BJ (cell line): ENCODE data around the gene TNK1. TPM values are rescaled to one million over a fixed set of nuclear protein-coding genes. Genes with fewer than 3 reads are reported as not detected.
A peak's percentile ranks its signal among the peaks of the same experiment; 100 is the strongest.
"Not testable (repeated sequence)": the region's sequence is repeated elsewhere in the genome, so short reads cannot be mapped to it uniquely, and the experiment has no call there.

Source experiments
- CTCF ChIA-PET: fragments of 350-600 bp; formaldehyde crosslinking; extraction: SDS; loops from one replicate; lab custom pipeline; 2021; ENCODE audit warnings: antibody characterized with exemption, inconsistent platforms; lab: Yijun Ruan, JAX
- POLR2A ChIA-PET: fragments of 300-600 bp; sonication (Branson Sonifier 250); formaldehyde crosslinking; extraction: SDS; loops from one replicate; lab custom pipeline; 2021; ENCODE audit warnings: antibody characterized with exemption; lab: Charles Lee
- DNase-seq: peaks from one replicate; pipeline ENCODE4 v3.0.0-alpha.2; 2011; ENCODE audit warnings: low read depth
- H3K27me3 ChIP-seq: 2 replicates; pipeline ENCODE4 v1.6.0; 2011; ENCODE audit warnings: low read length; ENCODE audit not compliant: control insufficient read depth, insufficient read depth
- H3K36me3 ChIP-seq: 2 replicates; pipeline ENCODE4 v1.5.1; 2011; ENCODE audit warnings: low read length; ENCODE audit not compliant: control insufficient read depth, insufficient read depth
- H3K4me3 ChIP-seq: 2 replicates; pipeline ENCODE4 v1.5.1; 2011; ENCODE audit warnings: low read depth, mild to moderate bottlenecking, control low read depth, low read length
- CTCF ChIP-seq: IDR thresholded peaks from 2 replicates; pipeline ENCODE4 v1.5.1; 2011; ENCODE audit warnings: low read depth, mild to moderate bottlenecking, control low read depth, inconsistent platforms, low read length, moderate library complexity; ENCODE audit not compliant: insufficient read depth
- polyA plus RNA-seq: library from polyadenylated mRNA; depleted of rRNA; stranded (reverse); fragments of >200 nt; gene quantifications from 2 replicates; pipeline ENCODE4 v1.2.3, GENCODE V29; 2011

The TNK1 gene
- polyA plus RNA-seq, 1 experiment: 2.2 TPM

GRCh38 chr17:7356072-7356549 lies 24.8 kb upstream of the TNK1 start:
- ChIA-PET POLR2A (interaction anchor here (0.6 kb wide), 2 partner anchors 122 to 205 kb away, joined by 4 to 20 read pairs; no protein-coding TSS in a partner anchor), CTCF (interaction anchor here (0.8 to 4.8 kb wide), 21 partner anchors 9 to 331 kb away, joined by 3 to 45 read pairs (median 7); partner anchors contain the start of genes PLSCR3, SENP3, SOX15 and TMEM102)
- Histone ChIP-seq H3K4me3 (no peak overlapping the region), H3K27me3 (no peaks in the 10 kb centered on the region), H3K36me3 (no peaks in the 10 kb centered on the region)
- peak; percentile 89 for TF ChIP-seq CTCF
- no peak for DNase-seq

- Histone ChIP-seq H3K27me3 (no peaks in the 10 kb centered on the region), H3K4me3 (no peak overlapping the region), H3K36me3 (no peaks in the 10 kb centered on the region)
- POLR2A ChIA-PET: interaction anchor here (0.6 kb wide), 2 partner anchors 121 to 204 kb away, joined by 4 to 20 read pairs; no protein-coding TSS in a partner anchor
- DNase-seq: no peak
- TF ChIP-seq CTCF: no peak
- CTCF ChIA-PET: interaction anchor here (0.8 to 4.8 kb wide), 15 partner anchors 12 to 232 kb away, joined by 3 to 45 read pairs (median 13); partner anchors contain the start of genes PLSCR3, SENP3, SOX15 and TMEM102
Measured at GRCh38 chr17:7356756-7357155, 24.1 kb upstream of the TNK1 start.

GRCh38 chr17:7357381-7357780 lies 23.5 kb upstream of the TNK1 start:
- CTCF ChIA-PET: interaction anchor here (1.3 to 3.3 kb wide), 2 partner anchors 12 to 109 kb away, joined by 4 to 24 read pairs; no protein-coding TSS in a partner anchor
- Histone ChIP-seq H3K36me3 (no peaks in the 10 kb centered on the region), H3K4me3 (no peak overlapping the region), H3K27me3 (no peaks in the 10 kb centered on the region)
- TF ChIP-seq CTCF: no peak
- no peak for DNase-seq
- POLR2A ChIA-PET: no interaction called here

- ChIA-PET CTCF (no interaction called here), POLR2A (no interaction called here)
- Histone ChIP-seq H3K36me3 (no peaks in the 10 kb centered on the region), H3K27me3 (no peaks in the 10 kb centered on the region), H3K4me3 (no peak overlapping the region)
- DNase-seq: no peak
- TF ChIP-seq CTCF: no peak
Measured at GRCh38 chr17:7361906-7362305, 19.0 kb upstream of the TNK1 start.

GRCh38 chr17:7363311-7363710 lies 17.6 kb upstream of the TNK1 start:
- DNase-seq: no peak
- Histone ChIP-seq H3K36me3 (no peaks in the 10 kb centered on the region), H3K27me3 (no peaks in the 10 kb centered on the region), H3K4me3 (no peak overlapping the region)
- TF ChIP-seq CTCF: no peak
- POLR2A ChIA-PET: no interaction called here
- CTCF ChIA-PET: interaction anchor here (1.0 kb wide), 1 partner anchor 9 kb away, joined by 5 read pairs; the partner anchor contains the start of gene TMEM95

GRCh38 chr17:7365963-7366362 lies 14.9 kb upstream of the TNK1 start:
- CTCF ChIA-PET: interaction anchor here (1.9 kb wide), 1 partner anchor 11 kb away, joined by 7 read pairs; the partner anchor contains the start of gene TMEM95

More at GRCh38 chr17:7365963-7366362, 14.9 kb upstream of the TNK1 start:
- DNase-seq, H3K36me3 ChIP-seq, POLR2A ChIA-PET, H3K4me3 ChIP-seq, H3K27me3 ChIP-seq: not testable (repeated sequence)
